HepG2 (cell line): ENCODE data around the gene GALNT9. TPM values are rescaled to one million over a fixed set of nuclear protein-coding genes. Genes with fewer than 3 reads are reported as not detected.

Source experiments
- ATAC-seq: fragments of 200-7000 bp; cut with Tn5 transposase; 3 replicates; pipeline ENCODE4 v1.9.1; 2020; ENCODE audit warnings: mild to moderate bottlenecking, moderate library complexity
- BruUV-seq: library from RNA; stranded (reverse); fragments of 400-500 nt; replicated peaks from 2 replicates; lab custom pipeline; 2021; lab: Mats Ljungman, UMichigan
- CTCF ChIA-PET: fragments of 300-600 bp; formaldehyde crosslinking; extraction: SDS; loops from one replicate; lab custom pipeline; 2021; ENCODE audit warnings: low total read pairs, inconsistent platforms, low intra/inter-chr PET ratio; lab: Yijun Ruan, JAX
- POLR2A ChIA-PET: fragments of 350-600 bp; sonication (Branson Sonifier 250); formaldehyde crosslinking; loops from one replicate; lab custom pipeline; 2020; ENCODE audit warnings: antibody characterized with exemption, inconsistent platforms; lab: Yijun Ruan, JAX
- DNase-seq: peaks from one replicate; pipeline ENCODE4 v3.0.0-alpha.2; 2015; ENCODE audit warnings: low spot score
- FAIRE-seq: peaks from 3 replicates; lab custom pipeline; 2011; peaks lifted over from hg19 to GRCh38; lab: Jason Lieb, UNC
- H2AFZ ChIP-seq: one replicate; pipeline ENCODE4 v1.6.1; 2011; ENCODE audit warnings: low read length, inconsistent platforms
- H3K27ac ChIP-seq: fragments of 300-600 bp; 3 replicates; pipeline ENCODE4 v1.8.0; 2011; ENCODE audit warnings: mixed run types, mild to moderate bottlenecking, mixed read lengths, low read length, inconsistent platforms; ENCODE audit not compliant: insufficient read depth; ENCODE audit errors: extremely low read length
- H3K27me3 ChIP-seq, 2 experiments: fragments of 200-600 bp in 1 of 2; 2 replicates in 1 of 2; 3 replicates in 1 of 2; pipeline versions ENCODE4 v1.6.0 to v1.8.0; 2011; ENCODE audit warnings: low read length in 2 of 2, mild to moderate bottlenecking in 2 of 2, moderate library complexity in 2 of 2, inconsistent platforms in 1 of 2; ENCODE audit not compliant: insufficient read depth in 2 of 2, control insufficient read depth in 1 of 2
- H3K36me3 ChIP-seq, 2 experiments: fragments of 200-600 bp in 1 of 2; replicated peaks in 1 of 2; 2 replicates in 1 of 2; 3 replicates in 1 of 2; pipeline versions ENCODE4 v1.5.1 to v1.8.0; 2011; ENCODE audit warnings: low read length in 2 of 2, inconsistent platforms in 1 of 2; ENCODE audit not compliant: insufficient read depth in 2 of 2, control insufficient read depth in 1 of 2
- H3K4me1 ChIP-seq: 2 replicates; pipeline ENCODE4 v1.5.1; 2012; ENCODE audit warnings: low read length, inconsistent platforms; ENCODE audit not compliant: insufficient read depth
- H3K4me2 ChIP-seq: 2 replicates; pipeline ENCODE4 v1.6.0; 2011; ENCODE audit warnings: low read depth, low read length, inconsistent platforms
- H3K4me3 ChIP-seq, 3 experiments: fragments of 200-600 bp in 1 of 3; sonication (generic), shearing (Covaris generic) in 1 of 3; replicated peaks in 1 of 3; 2 replicates each; pipeline ENCODE4 v1.5.1; 2011 to 2016; ENCODE audit warnings: low read length in 3 of 3, inconsistent platforms in 2 of 3, low read depth in 2 of 3, mild to moderate bottlenecking in 2 of 3, control low read depth in 1 of 3, mixed read lengths in 1 of 3; ENCODE audit not compliant: insufficient read depth in 1 of 3
- H3K79me2 ChIP-seq: one replicate; pipeline ENCODE4 v1.6.1; 2011; ENCODE audit warnings: low read length, inconsistent platforms; ENCODE audit not compliant: insufficient read depth
- H3K9ac ChIP-seq: 2 replicates; pipeline ENCODE4 v1.6.0; 2011; ENCODE audit warnings: mild to moderate bottlenecking, low read depth, low read length, inconsistent platforms; ENCODE audit not compliant: insufficient read depth
- H3K9me3 ChIP-seq: 2 replicates; pipeline ENCODE4 v1.5.1; 2012; ENCODE audit warnings: mild to moderate bottlenecking, low read length
- H4K20me1 ChIP-seq: 2 replicates; pipeline ENCODE4 v1.6.0; 2011; ENCODE audit warnings: inconsistent platforms, mild to moderate bottlenecking, low read length, moderate library complexity; ENCODE audit not compliant: insufficient read depth
- BRD4 ChIP-seq: sonication (generic); formaldehyde crosslinking; IDR thresholded peaks from 2 replicates; pipeline ENCODE4 v1.4.0; 2020; ENCODE audit warnings: missing genetic modification reagents
- RNF2 ChIP-seq: fragments of 450-650 bp; conservative IDR thresholded peaks from 2 replicates; pipeline ENCODE4 v1.6.1; 2016; ENCODE audit warnings: low read depth
- RXRB ChIP-seq: IDR thresholded peaks from 2 replicates; pipeline ENCODE4 v1.6.1; 2016; ENCODE audit warnings: borderline replicate concordance, missing genetic modification reagents, missing compliant biosample characterization
- ZNF251 ChIP-seq: sonication (generic); formaldehyde crosslinking; IDR thresholded peaks from 2 replicates; pipeline ENCODE4 v1.9.0; 2021; ENCODE audit warnings: mild to moderate bottlenecking, missing genetic modification reagents
- ZNF263 ChIP-seq: sonication (generic); formaldehyde crosslinking; IDR thresholded peaks from 2 replicates; pipeline ENCODE4 v1.4.0; 2020; ENCODE audit warnings: missing genetic modification reagents
- ZSCAN22 ChIP-seq: sonication (generic); formaldehyde crosslinking; IDR thresholded peaks from 2 replicates; pipeline ENCODE4 v1.4.0; 2020; ENCODE audit warnings: mild to moderate bottlenecking, missing genetic modification reagents
- WGBS: methylation state at CpG from one replicate; pipeline ENCODE4 v1.1.6; 2017; ENCODE audit warnings: low lambda C conversion rate; 5-methylcytosine and 5-hydroxymethylcytosine counted together
- in situ Hi-C: cut with HindIII; loops from 2 replicates; pipeline ENCODE4 v1.10.0; 2017; ENCODE audit warnings: low pct_unique_long_range_greater_than_20kb; ENCODE audit not compliant: extremely low pct_ligation_motif_present
- intact Hi-C: fragments of 100-400 bp; cut with micrococcal nuclease; formaldehyde crosslinking; loops from one replicate; pipeline ENCODE4 v1.10.0; 2022; ENCODE audit not compliant: unreplicated experiment
- polyA plus RNA-seq, 8 experiments: library from polyadenylated mRNA; depleted of rRNA in 3 of 8; stranded (reverse) in 7 of 8; unstranded in 1 of 8; fragments of >200 nt; fragmentation: Illumina TruSeq in 4 of 8; extraction: Trizol in 4 of 8; gene quantifications; 2 replicates each; pipeline versions ENCODE4 v1.2.1 to v1.2.3, GENCODE V29; 2011 to 2016; ENCODE audit warnings: low read depth in 4 of 8, missing spikeins in 1 of 8, mixed read lengths in 1 of 8; ENCODE audit not compliant: insufficient read depth in 1 of 8
- total RNA-seq, 5 experiments: library from RNA; depleted of rRNA; stranded (reverse); fragments of >200 nt; fragmentation: Illumina TruSeq; extraction: Trizol; gene quantifications; 2 replicates each; pipeline ENCODE4 v1.2.3, GENCODE V29; 2016; ENCODE audit warnings: low read depth in 1 of 5
- TF ChIP-seq, protein P1 (sequence below): IDR thresholded peaks from 2 replicates; pipeline ENCODE4 v1.6.1; 2012; ENCODE audit warnings: low read depth, low read length, improper control_type of control experiment
- TF ChIP-seq, protein P2 (sequence below): sonication (generic); formaldehyde crosslinking; IDR thresholded peaks from 2 replicates; pipeline ENCODE4 v1.5.1; 2020; ENCODE audit warnings: mild to moderate bottlenecking, moderate library complexity, missing genetic modification reagents
- TF ChIP-seq, protein P3 (sequence below): sonication (generic); formaldehyde crosslinking; IDR thresholded peaks from 2 replicates; pipeline ENCODE4 v1.4.0; 2020; ENCODE audit warnings: low read depth, missing genetic modification reagents

The GALNT9 gene
- total and polyA plus RNA-seq, 2 of the 13 experiments (the other 11 are each of a cell fraction or from before 2014, with no cell fraction given), result 0.04 TPM; not detected in 1

DNA sequence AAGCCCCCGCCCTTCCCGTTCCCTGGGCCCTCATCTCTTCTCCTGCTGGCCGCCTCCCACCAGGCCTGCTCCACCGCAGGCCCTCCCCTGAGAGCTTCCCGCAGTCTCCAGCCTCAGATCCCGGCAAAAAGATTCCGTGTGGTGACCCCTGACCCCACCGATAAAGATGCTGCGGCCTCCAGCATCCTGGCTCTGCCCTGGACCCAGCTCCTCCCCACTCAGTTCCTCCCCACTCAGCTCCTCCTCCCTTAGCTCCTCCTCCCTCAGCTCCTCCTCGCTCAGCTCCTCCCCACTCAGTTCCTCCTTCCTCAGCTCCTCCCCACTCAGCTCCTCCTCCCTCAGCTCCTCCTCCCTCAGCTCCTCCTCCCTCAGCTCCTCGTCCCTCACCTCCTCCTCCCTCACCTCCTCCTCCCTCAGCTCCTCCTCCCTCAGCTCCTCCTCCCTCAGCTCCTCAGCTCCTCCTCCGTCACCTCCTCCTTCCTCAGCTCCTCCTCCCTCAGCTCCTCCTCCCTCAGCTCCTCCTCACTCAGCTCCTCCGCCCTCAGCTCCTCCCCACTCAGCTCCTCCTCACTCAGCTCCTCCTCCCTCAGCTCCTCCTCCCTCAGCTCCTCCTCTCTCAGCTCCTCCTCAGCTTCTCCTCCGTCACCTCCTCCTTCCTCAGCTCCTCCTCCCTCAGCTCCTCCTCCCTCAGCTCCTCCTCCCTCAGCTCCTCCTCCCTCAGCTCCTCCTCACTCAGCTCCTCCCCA is 168.2 kb downstream of the GALNT9 start:
- no peaks in the 10 kb centered on the region for H3K4me1 ChIP-seq
- POLR2A ChIA-PET, result interaction anchor here (0.7 kb wide), 1 partner anchor 60 kb away, joined by 4 read pairs; no protein-coding TSS in a partner anchor

DNA sequence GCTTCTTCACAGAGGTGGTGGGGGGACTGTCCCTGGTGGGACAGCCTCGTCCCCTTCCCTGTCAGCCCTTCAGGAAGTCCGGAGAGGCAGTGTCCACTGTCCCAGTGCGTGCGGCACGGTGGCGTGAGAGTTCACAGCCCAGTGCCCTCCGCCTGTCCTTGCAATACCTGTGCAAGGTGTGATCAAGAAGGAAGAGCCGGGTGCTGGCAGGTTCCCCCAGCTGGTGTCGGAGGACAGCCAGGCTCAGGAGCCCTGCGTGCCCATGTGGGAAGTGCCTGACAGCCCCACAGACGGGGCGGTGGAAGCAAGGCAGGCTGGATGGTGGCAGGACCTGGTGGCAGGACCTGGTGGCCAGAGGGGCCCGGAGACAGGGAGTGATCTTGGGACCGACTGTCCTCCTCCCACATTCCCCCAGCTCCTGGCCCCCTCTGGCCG is 168.8 kb downstream of the GALNT9 start:
- FAIRE-seq (no peak), ATAC-seq (no peak; the same call in 1 of the 3 replicates), DNase-seq (no peak)
- Histone ChIP-seq H3K27me3 (peaks cover 2 to 21% of the 10 kb centered on the region in 2 experiments; a peak in 3 of 5 replicates), H3K79me2 (no peaks in the 10 kb centered on the region), H3K4me2 (no peak overlapping the region), H4K20me1 (0 out of 2 replicates have a peak, but pooled peaks cover 3% of the 10 kb centered on the region), H3K9ac (no peak overlapping the region), H3K4me3 (no peak overlapping the region), H3K27ac (no peak overlapping the region), H3K9me3 (no peaks in the 10 kb centered on the region), H2AFZ (no peak overlapping the region), H3K36me3 (peaks cover 0 to 2% of the 10 kb centered on the region in 2 experiments; a peak in 2 of 5 replicates), H3K4me1 (no peaks in the 10 kb centered on the region)
- BruUV-seq, result no TSS peak
- in situ Hi-C loops (no loop called here), intact Hi-C loops (no loop called here)
- CTCF ChIA-PET, result no interaction called here
- WGBS, result 52% methylated on average over 8 of the region's 15 CpGs
- POLR2A ChIA-PET, result no interaction called here
- TF ChIP-seq RNF2, result no peak
- TF ChIP-seq, protein P1, sequence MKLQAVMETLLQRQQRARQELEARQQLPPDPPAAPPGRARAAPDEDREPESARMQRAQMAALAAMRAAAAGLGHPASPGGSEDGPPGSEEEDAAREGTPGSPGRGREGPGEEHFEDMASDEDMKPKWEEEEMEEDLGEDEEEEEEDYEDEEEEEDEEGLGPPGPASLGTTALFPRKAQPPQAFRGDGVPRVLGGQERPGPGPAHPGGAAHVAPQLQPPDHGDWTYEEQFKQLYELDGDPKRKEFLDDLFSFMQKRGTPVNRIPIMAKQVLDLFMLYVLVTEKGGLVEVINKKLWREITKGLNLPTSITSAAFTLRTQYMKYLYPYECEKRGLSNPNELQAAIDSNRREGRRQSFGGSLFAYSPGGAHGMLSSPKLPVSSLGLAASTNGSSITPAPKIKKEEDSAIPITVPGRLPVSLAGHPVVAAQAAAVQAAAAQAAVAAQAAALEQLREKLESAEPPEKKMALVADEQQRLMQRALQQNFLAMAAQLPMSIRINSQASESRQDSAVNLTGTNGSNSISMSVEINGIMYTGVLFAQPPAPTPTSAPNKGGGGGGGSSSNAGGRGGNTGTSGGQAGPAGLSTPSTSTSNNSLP, result no peak
- TF ChIP-seq, protein P2, sequence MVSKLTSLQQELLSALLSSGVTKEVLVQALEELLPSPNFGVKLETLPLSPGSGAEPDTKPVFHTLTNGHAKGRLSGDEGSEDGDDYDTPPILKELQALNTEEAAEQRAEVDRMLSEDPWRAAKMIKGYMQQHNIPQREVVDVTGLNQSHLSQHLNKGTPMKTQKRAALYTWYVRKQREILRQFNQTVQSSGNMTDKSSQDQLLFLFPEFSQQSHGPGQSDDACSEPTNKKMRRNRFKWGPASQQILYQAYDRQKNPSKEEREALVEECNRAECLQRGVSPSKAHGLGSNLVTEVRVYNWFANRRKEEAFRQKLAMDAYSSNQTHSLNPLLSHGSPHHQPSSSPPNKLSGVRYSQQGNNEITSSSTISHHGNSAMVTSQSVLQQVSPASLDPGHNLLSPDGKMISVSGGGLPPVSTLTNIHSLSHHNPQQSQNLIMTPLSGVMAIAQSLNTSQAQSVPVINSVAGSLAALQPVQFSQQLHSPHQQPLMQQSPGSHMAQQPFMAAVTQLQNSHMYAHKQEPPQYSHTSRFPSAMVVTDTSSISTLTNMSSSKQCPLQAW (CRISPR knock-in tag), result no peak
- no peak for TF ChIP-seq RXRB
- TF ChIP-seq, protein P3, sequence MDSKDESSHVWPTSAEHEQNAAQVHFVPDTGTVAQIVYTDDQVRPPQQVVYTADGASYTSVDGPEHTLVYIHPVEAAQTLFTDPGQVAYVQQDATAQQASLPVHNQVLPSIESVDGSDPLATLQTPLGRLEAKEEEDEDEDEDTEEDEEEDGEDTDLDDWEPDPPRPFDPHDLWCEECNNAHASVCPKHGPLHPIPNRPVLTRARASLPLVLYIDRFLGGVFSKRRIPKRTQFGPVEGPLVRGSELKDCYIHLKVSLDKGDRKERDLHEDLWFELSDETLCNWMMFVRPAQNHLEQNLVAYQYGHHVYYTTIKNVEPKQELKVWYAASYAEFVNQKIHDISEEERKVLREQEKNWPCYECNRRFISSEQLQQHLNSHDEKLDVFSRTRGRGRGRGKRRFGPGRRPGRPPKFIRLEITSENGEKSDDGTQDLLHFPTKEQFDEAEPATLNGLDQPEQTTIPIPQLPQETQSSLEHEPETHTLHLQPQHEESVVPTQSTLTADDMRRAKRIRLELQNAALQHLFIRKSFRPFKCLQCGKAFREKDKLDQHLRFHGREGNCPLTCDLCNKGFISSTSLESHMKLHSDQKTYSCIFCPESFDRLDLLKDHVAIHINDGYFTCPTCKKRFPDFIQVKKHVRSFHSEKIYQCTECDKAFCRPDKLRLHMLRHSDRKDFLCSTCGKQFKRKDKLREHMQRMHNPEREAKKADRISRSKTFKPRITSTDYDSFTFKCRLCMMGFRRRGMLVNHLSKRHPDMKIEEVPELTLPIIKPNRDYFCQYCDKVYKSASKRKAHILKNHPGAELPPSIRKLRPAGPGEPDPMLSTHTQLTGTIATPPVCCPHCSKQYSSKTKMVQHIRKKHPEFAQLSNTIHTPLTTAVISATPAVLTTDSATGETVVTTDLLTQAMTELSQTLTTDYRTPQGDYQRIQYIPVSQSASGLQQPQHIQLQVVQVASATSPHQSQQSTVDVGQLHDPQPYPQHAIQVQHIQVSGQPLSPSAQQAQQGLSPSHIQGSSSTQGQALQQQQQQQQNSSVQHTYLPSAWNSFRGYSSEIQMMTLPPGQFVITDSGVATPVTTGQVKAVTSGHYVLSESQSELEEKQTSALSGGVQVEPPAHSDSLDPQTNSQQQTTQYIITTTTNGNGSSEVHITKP, result no peak
- no peak for TF ChIP-seq ZSCAN22 (CRISPR knock-in tag)

More for the DNA sequence above, 168.2 kb downstream of the GALNT9 start:
- Histone ChIP-seq H3K27me3 (peaks cover 2 to 21% of the 10 kb centered on the region in 2 experiments; a peak in 3 of 5 replicates), H2AFZ (no peak overlapping the region), H4K20me1 (0 out of 2 replicates have a peak, but pooled peaks cover 3% of the 10 kb centered on the region), H3K79me2 (no peaks in the 10 kb centered on the region), H3K27ac (no peak overlapping the region), H3K4me2 (no peak overlapping the region), H3K4me3 (no peak overlapping the region), H3K9me3 (no peaks in the 10 kb centered on the region)
- DNase-seq, result no peak
- 30% methylated on average over 14 of the region's 14 CpGs for WGBS
- BruUV-seq, result no TSS peak
- intact Hi-C loops (no loop called here), in situ Hi-C loops (no loop called here)
- CTCF ChIA-PET, result no interaction called here
- ATAC-seq, result no peak; the same call in 2 of the 3 replicates
- no peak for FAIRE-seq
- TF ChIP-seq BRD4 (CRISPR knock-in tag), result no peak
- TF ChIP-seq ZNF263 (CRISPR knock-in tag), result peak; percentile 83
- TF ChIP-seq ZNF251 (CRISPR knock-in tag), result no peak
- TF ChIP-seq, all 625 proteins: peak for 1
- Histone ChIP-seq H3K9ac (no peak overlapping the region), H3K36me3 (peaks cover 0 to 2% of the 10 kb centered on the region in 2 experiments; a peak in 1 of 5 replicates)
